CD8-positive, alpha-beta memory T cell (primary cell): ENCODE measurements around the gene FREM1. TPM values are rescaled to one million over a fixed set of nuclear protein-coding genes. Genes with fewer than 3 reads are reported as not detected.

Experiments
- CTCF ChIA-PET: fragments of 350-600 bp; sonication (Branson Sonifier 250); formaldehyde crosslinking; loops from one replicate; lab custom pipeline; 2021; ENCODE audit warnings: antibody characterized with exemption; lab: Charles Lee
- POLR2A ChIA-PET: fragments of 350-600 bp; sonication (Branson Sonifier 250); formaldehyde crosslinking; loops from one replicate; lab custom pipeline; 2021; ENCODE audit warnings: antibody characterized with exemption; lab: Charles Lee
- DNase-seq, 5 donors: peaks; one replicate each; pipeline versions ENCODE4 v3.0.0 to v3.0.0-alpha.2; 2020 to 2022; ENCODE audit warnings: mixed read lengths in 1 of 5
- H3K27ac ChIP-seq: one replicate; pipeline ENCODE4 v1.7.0; 2013; ENCODE audit warnings: low read depth, mild to moderate bottlenecking, low read length, moderate library complexity
- H3K27me3 ChIP-seq: 2 replicates; pipeline ENCODE4 v1.7.0; 2013; ENCODE audit warnings: low read length, mild to moderate bottlenecking; ENCODE audit not compliant: insufficient read depth, poor library complexity, severe bottlenecking
- H3K36me3 ChIP-seq: 2 replicates; pipeline ENCODE4 v1.7.0; 2013; ENCODE audit warnings: mild to moderate bottlenecking, low read length, moderate library complexity; ENCODE audit not compliant: insufficient read depth
- H3K4me1 ChIP-seq: 2 replicates; pipeline ENCODE4 v1.7.0; 2013; ENCODE audit warnings: mild to moderate bottlenecking, low read length, moderate library complexity; ENCODE audit not compliant: insufficient read depth
- H3K4me3 ChIP-seq: 2 replicates; pipeline ENCODE4 v1.7.0; 2013; ENCODE audit warnings: mild to moderate bottlenecking, low read length
- H3K9me3 ChIP-seq: 2 replicates; pipeline ENCODE4 v1.7.0; 2013; ENCODE audit warnings: mild to moderate bottlenecking, low read length
- H3K27ac Mint-ChIP-seq, 8 donors: one replicate each; pipeline ENCODE4 v1.8.0; 2020 to 2021; ENCODE audit warnings: mixed read lengths in 8 of 8, mild to moderate bottlenecking in 6 of 8, inconsistent platforms in 3 of 8, moderate library complexity in 3 of 8
- H3K27me3 Mint-ChIP-seq, 2 donors: one replicate each; pipeline ENCODE4 v1.8.0; 2020 to 2021; ENCODE audit warnings: mixed read lengths in 2 of 2, mild to moderate bottlenecking in 1 of 2, moderate library complexity in 1 of 2
- H3K36me3 Mint-ChIP-seq, 3 donors: one replicate each; pipeline ENCODE4 v1.8.0; 2020 to 2021; ENCODE audit warnings: mixed read lengths in 3 of 3, inconsistent platforms in 1 of 3, mild to moderate bottlenecking in 1 of 3
- H3K4me1 Mint-ChIP-seq, 3 donors: one replicate each; pipeline ENCODE4 v1.8.0; 2020 to 2021; ENCODE audit warnings: mixed read lengths in 3 of 3, inconsistent platforms in 1 of 3, mild to moderate bottlenecking in 1 of 3
- H3K4me3 Mint-ChIP-seq, 7 donors: one replicate each; pipeline ENCODE4 v1.8.0; 2020 to 2021; ENCODE audit warnings: mixed read lengths in 7 of 7, mild to moderate bottlenecking in 6 of 7, moderate library complexity in 4 of 7, inconsistent platforms in 2 of 7
- H3K9me3 Mint-ChIP-seq, 5 donors: one replicate each; pipeline ENCODE4 v1.8.0; 2020 to 2022; ENCODE audit warnings: mixed read lengths in 5 of 5, mild to moderate bottlenecking in 3 of 5, moderate library complexity in 2 of 5, inconsistent platforms in 1 of 5
- polyA plus RNA-seq: library from polyadenylated mRNA; unstranded; fragments of 300-500 nt; fragmentation: Illumina TruSeq; gene quantifications from one replicate; pipeline ENCODE4 v1.2.3, GENCODE V29; 2021
- total RNA-seq, 2 experiments: library from RNA; stranded (reverse); gene quantifications; one replicate each; pipeline ENCODE4 v1.2.3, GENCODE V29; 2021

FREM1 gene
- total and polyA plus RNA-seq, 3 experiments from 2014 or later = not detected

GRCh38 chr9:14838701-14839100 lies 71.5 kb downstream of the FREM1 start:
- H3K27ac ChIP-seq = no peak overlapping the region
- POLR2A ChIA-PET = no interaction called here
- H3K36me3 Mint-ChIP-seq = no peaks in the 10 kb centered on the region

GRCh38 chr9:14836885-14837284 lies 73.3 kb downstream of the FREM1 start:
- no peak overlapping the region for H3K27ac ChIP-seq
- POLR2A ChIA-PET = no interaction called here

More at GRCh38 chr9:14838701-14839100, 71.5 kb downstream of the FREM1 start:
- no peaks in the 10 kb centered on the region for H3K9me3 Mint-ChIP-seq
- no peaks in the 10 kb centered on the region for H3K4me1 Mint-ChIP-seq
- no peak for DNase-seq
- no peak overlapping the region for H3K27ac Mint-ChIP-seq
- no peak overlapping the region for H3K4me3 Mint-ChIP-seq
- Histone ChIP-seq H3K9me3 (no peaks in the 10 kb centered on the region), H3K36me3 (no peaks in the 10 kb centered on the region), H3K27me3 (no peaks in the 10 kb centered on the region), H3K4me3 (no peak overlapping the region), H3K4me1 (no peaks in the 10 kb centered on the region)
- H3K27me3 Mint-ChIP-seq = peaks cover 3% of the 10 kb centered on the region in 2 donors
- CTCF ChIA-PET = interaction anchor here (1.2 kb wide), 1 partner anchor 9 kb away, joined by 3 read pairs; no protein-coding TSS in a partner anchor

GRCh38 chr9:14831661-14832060 lies 78.6 kb downstream of the FREM1 start:
- H3K4me1 ChIP-seq = no peaks in the 10 kb centered on the region
- no peak for DNase-seq
- H3K27ac ChIP-seq = no peak overlapping the region
- H3K27me3 ChIP-seq = no peaks in the 10 kb centered on the region
- H3K4me1 Mint-ChIP-seq = no peaks in the 10 kb centered on the region
- H3K9me3 ChIP-seq = no peaks in the 10 kb centered on the region
- peaks cover 3 to 5% of the 10 kb centered on the region in 2 donors for H3K27me3 Mint-ChIP-seq
- H3K27ac Mint-ChIP-seq = no peak overlapping the region
- no peak overlapping the region for H3K4me3 ChIP-seq
- H3K36me3 Mint-ChIP-seq = no peaks in the 10 kb centered on the region
- ChIA-PET POLR2A (no interaction called here), CTCF (no interaction called here)
- H3K9me3 Mint-ChIP-seq = peaks cover 0 to 8% (median 0%) of the 10 kb centered on the region in 5 donors
- no peak overlapping the region for H3K4me3 Mint-ChIP-seq
- H3K36me3 ChIP-seq = no peaks in the 10 kb centered on the region

More at GRCh38 chr9:14836885-14837284, 73.3 kb downstream of the FREM1 start:
- Histone ChIP-seq H3K36me3 (no peaks in the 10 kb centered on the region), H3K9me3 (no peaks in the 10 kb centered on the region), H3K4me1 (no peaks in the 10 kb centered on the region), H3K4me3 (no peak overlapping the region), H3K27me3 (no peaks in the 10 kb centered on the region)
- Mint-ChIP-seq H3K36me3 (no peaks in the 10 kb centered on the region), H3K4me1 (no peaks in the 10 kb centered on the region), H3K27ac (no peak overlapping the region), H3K9me3 (no peaks in the 10 kb centered on the region), H3K27me3 (peaks cover 3% of the 10 kb centered on the region in 2 donors), H3K4me3 (no peak overlapping the region)
- no peak for DNase-seq
- CTCF ChIA-PET = no interaction called here

GRCh38 chr9:14831074-14831473 lies 79.2 kb downstream of the FREM1 start:
- Mint-ChIP-seq H3K27ac (no peak overlapping the region), H3K4me1 (no peaks in the 10 kb centered on the region), H3K27me3 (peaks cover 0 to 2% of the 10 kb centered on the region in 2 donors), H3K36me3 (no peaks in the 10 kb centered on the region), H3K4me3 (no peak overlapping the region), H3K9me3 (peaks cover 0 to 8% (median 0%) of the 10 kb centered on the region in 5 donors)
- Histone ChIP-seq H3K36me3 (no peaks in the 10 kb centered on the region), H3K9me3 (no peaks in the 10 kb centered on the region), H3K4me3 (no peak overlapping the region), H3K4me1 (no peaks in the 10 kb centered on the region), H3K27ac (no peak overlapping the region), H3K27me3 (no peaks in the 10 kb centered on the region)
- no peak for DNase-seq
- CTCF ChIA-PET = no interaction called here
- POLR2A ChIA-PET = no interaction called here

- POLR2A ChIA-PET = no interaction called here
- Mint-ChIP-seq H3K4me1 (no peaks in the 10 kb centered on the region), H3K36me3 (no peaks in the 10 kb centered on the region), H3K9me3 (peaks cover 0 to 8% (median 0%) of the 10 kb centered on the region in 5 donors), H3K27ac (no peak overlapping the region), H3K4me3 (no peak overlapping the region), H3K27me3 (peaks cover 0 to 2% of the 10 kb centered on the region in 2 donors)
- H3K4me3 ChIP-seq = no peak overlapping the region
- CTCF ChIA-PET = no interaction called here
- no peaks in the 10 kb centered on the region for H3K4me1 ChIP-seq
- no peaks in the 10 kb centered on the region for H3K27me3 ChIP-seq
- no peaks in the 10 kb centered on the region for H3K36me3 ChIP-seq
- no peak overlapping the region for H3K27ac ChIP-seq
- no peak for DNase-seq
- H3K9me3 ChIP-seq = no peaks in the 10 kb centered on the region
These were observed 80.2 kb downstream of the FREM1 start for GRCh38 chr9:14830057-14830456.

- ChIA-PET POLR2A (no interaction called here), CTCF (no interaction called here)
- no peaks in the 10 kb centered on the region for H3K36me3 Mint-ChIP-seq
- Histone ChIP-seq H3K27ac (no peak overlapping the region), H3K4me1 (no peaks in the 10 kb centered on the region), H3K36me3 (no peaks in the 10 kb centered on the region), H3K4me3 (no peak overlapping the region), H3K27me3 (no peaks in the 10 kb centered on the region), H3K9me3 (no peaks in the 10 kb centered on the region)
- no peaks in the 10 kb centered on the region for H3K4me1 Mint-ChIP-seq
- DNase-seq = no peak
- peaks cover 0 to 8% (median 0%) of the 10 kb centered on the region in 5 donors for H3K9me3 Mint-ChIP-seq
- no peak overlapping the region for H3K4me3 Mint-ChIP-seq
- peaks cover 0 to 4% of the 10 kb centered on the region in 2 donors for H3K27me3 Mint-ChIP-seq
- no peak overlapping the region for H3K27ac Mint-ChIP-seq
These were observed 81.0 kb downstream of the FREM1 start for GRCh38 chr9:14829204-14829603.

GRCh38 chr9:14827805-14828204 lies 82.4 kb downstream of the FREM1 start:
- no peak overlapping the region for H3K4me3 ChIP-seq
- DNase-seq = no peak
- H3K9me3 ChIP-seq = no peaks in the 10 kb centered on the region
- no peaks in the 10 kb centered on the region for H3K27me3 ChIP-seq
- no peak overlapping the region for H3K27ac ChIP-seq
- Mint-ChIP-seq H3K36me3 (no peaks in the 10 kb centered on the region), H3K27ac (no peak overlapping the region), H3K4me1 (no peaks in the 10 kb centered on the region), H3K27me3 (peaks cover 0 to 4% of the 10 kb centered on the region in 2 donors), H3K9me3 (peaks cover 0 to 13% (median 0%) of the 10 kb centered on the region in 5 donors), H3K4me3 (no peak overlapping the region)
- ChIA-PET POLR2A (no interaction called here), CTCF (no interaction called here)
- no peaks in the 10 kb centered on the region for H3K36me3 ChIP-seq
- H3K4me1 ChIP-seq = no peaks in the 10 kb centered on the region

GRCh38 chr9:14824481-14824880 lies 85.7 kb downstream of the FREM1 start:
- Mint-ChIP-seq H3K36me3 (no peaks in the 10 kb centered on the region), H3K27me3 (peaks cover 0 to 2% of the 10 kb centered on the region in 2 donors), H3K4me1 (no peaks in the 10 kb centered on the region), H3K9me3 (peaks cover 0 to 19% (median 0%) of the 10 kb centered on the region in 5 donors), H3K4me3 (no peak overlapping the region), H3K27ac (no peak overlapping the region)
- Histone ChIP-seq H3K4me3 (no peak overlapping the region), H3K27ac (no peak overlapping the region), H3K27me3 (no peaks in the 10 kb centered on the region), H3K36me3 (no peaks in the 10 kb centered on the region), H3K9me3 (no peaks in the 10 kb centered on the region), H3K4me1 (no peaks in the 10 kb centered on the region)
- ChIA-PET CTCF (no interaction called here), POLR2A (no interaction called here)
- DNase-seq = no peak
